Measurements from ENCODE around the gene FBXW5. TPM values are rescaled to one million over a fixed set of nuclear protein-coding genes. Genes with fewer than 3 reads are reported as not detected.

FBXW5 gene
- total and polyA plus RNA-seq, 8 donors, result 56.2 to 117 (median 64.1) TPM

DNA sequence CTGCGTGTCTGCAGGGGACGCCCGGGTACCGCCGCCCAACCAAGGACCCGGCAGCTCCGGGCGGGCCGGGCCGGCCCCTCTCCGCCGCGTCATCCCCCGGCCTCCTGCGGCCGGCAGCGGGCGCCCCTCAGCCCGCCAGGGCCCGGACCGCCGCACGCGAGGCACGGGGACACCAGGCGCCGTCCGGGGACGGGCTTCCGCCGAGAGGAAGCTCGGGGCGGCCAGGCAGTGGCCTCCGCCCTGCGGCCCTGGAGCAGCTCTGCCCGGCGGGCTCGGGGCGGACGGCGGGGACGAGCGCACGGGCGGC lies 373 bp downstream of the FBXW5 start:
- FAIRE-seq (no peak), DNase-seq (peak in 1 of 6 donors; percentile 87), ATAC-seq (peak; percentile 15 to 52 (median 28))
- Histone ChIP-seq H3K36me3 (peaks cover 7 to 31% (median 25%) of the 10 kb centered on the region in 3 donors), H3K27me3 (no peaks in the 10 kb centered on the region), H3K4me3 (peak overlapping the region; percentile 85 to 92 (median 88)), H3K27ac (peak overlapping the region; percentile 35 to 75 (median 69)), H3K9me3 (no peaks in the 10 kb centered on the region), H3K4me1 (peaks cover 0 to 8% (median 0%) of the 10 kb centered on the region in 3 donors)
- 0% methylated on average over 34 to 45 of the region's 45 CpGs for WGBS, 2 donors
- intact Hi-C loops (cut with DNase I), result loop anchor here in 1 of 3 donors (10.0 kb wide), 2 partner anchors 99 to 149 kb away; partner anchors contain the start of genes AJM1, CCDC183, PHPT1 and TMEM141
- TF ChIP-seq, protein P1, sequence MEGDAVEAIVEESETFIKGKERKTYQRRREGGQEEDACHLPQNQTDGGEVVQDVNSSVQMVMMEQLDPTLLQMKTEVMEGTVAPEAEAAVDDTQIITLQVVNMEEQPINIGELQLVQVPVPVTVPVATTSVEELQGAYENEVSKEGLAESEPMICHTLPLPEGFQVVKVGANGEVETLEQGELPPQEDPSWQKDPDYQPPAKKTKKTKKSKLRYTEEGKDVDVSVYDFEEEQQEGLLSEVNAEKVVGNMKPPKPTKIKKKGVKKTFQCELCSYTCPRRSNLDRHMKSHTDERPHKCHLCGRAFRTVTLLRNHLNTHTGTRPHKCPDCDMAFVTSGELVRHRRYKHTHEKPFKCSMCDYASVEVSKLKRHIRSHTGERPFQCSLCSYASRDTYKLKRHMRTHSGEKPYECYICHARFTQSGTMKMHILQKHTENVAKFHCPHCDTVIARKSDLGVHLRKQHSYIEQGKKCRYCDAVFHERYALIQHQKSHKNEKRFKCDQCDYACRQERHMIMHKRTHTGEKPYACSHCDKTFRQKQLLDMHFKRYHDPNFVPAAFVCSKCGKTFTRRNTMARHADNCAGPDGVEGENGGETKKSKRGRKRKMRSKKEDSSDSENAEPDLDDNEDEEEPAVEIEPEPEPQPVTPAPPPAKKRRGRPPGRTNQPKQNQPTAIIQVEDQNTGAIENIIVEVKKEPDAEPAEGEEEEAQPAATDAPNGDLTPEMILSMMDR (IDR thresholded peaks at IDR 0.05), result no peak

DNA sequence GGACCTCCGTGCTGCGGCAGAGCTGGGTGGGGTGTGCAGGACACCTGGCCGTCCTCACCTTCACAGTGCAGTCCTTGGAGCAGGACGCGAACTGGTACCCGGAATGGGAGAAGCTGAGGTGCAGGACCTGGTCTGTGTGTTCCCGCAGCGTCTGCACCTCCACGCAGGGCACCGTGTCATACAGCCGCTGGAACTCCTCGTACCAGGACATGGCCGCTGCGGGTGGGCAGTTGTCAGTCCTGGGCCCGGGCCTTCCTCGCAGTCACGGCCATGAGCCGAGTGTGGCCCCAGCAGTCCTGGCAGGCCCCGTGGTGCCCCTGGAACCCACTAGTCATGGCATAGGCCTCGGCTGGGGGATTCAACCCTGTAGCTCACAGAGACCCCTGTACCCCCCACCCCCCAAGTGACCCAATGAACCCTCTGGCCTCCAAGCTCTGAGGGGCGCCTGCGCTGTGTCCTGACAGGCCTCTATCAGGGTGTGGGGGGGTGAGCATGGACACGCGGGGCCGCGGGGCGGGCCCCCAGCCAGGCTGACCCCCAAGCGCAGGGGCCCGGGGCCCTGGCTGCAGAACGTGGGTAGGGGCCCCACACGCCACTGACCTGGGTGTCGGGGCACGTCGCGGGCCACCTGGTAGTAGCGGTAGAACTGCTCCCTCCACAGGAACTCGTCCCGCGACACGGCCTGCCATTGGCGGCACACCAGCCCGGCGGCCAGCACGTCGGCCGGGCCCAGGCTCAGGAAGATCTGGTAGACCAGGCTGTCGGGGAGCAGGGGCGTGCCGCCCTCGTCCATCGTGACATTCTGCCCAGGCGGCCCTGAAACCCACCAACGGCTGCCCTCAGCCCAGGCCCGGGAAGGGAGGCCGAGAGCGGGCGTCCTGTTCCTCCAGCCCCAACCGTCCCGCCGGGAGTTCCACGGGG lies 987 bp downstream of the FBXW5 start:
- no peak for FAIRE-seq
- H3K4me1 ChIP-seq, result peaks cover 0 to 3% (median 0%) of the 10 kb centered on the region in 3 donors
- TF ChIP-seq, protein P1 (IDR thresholded peaks at IDR 0.05), result no peak
- H3K4me3 ChIP-seq, result peak overlapping the region; percentile 85 to 92 (median 88)
- H3K27me3 ChIP-seq, result no peaks in the 10 kb centered on the region
- peaks cover 7 to 31% (median 25%) of the 10 kb centered on the region in 3 donors for H3K36me3 ChIP-seq
- H3K27ac ChIP-seq, result peak overlapping the region; percentile 35 to 75 (median 69)
- peak; percentile 44 to 92 (median 68) for DNase-seq
- intact Hi-C loops (cut with DNase I), result loop anchor here in 1 of 3 donors (10.0 kb wide), 2 partner anchors 99 to 149 kb away; partner anchors contain the start of genes AJM1, CCDC183, PHPT1 and TMEM141
- no peaks in the 10 kb centered on the region for H3K9me3 ChIP-seq
- WGBS, 2 donors, result 13 to 16% methylated on average over 49 to 61 of the region's 61 CpGs
- ATAC-seq, result peak; percentile 1 to 24 (median 5)

DNA sequence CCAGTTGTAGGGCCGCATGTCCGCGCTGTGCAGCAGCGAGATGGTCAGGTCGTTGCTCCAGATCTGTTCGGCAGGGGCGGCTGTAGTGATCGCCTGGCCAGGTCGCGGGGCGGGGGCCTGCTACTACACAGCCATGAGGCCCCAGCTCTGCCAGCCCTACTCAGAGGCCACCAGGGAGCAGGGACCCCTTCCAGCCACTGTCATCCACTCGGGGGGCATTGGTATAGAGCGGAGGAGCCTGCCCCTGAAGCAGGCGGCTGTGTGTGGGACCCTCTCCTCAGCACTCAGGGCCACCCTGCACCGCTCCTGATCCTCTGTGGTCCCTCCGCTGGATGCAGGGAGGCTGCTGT lies 1.7 kb downstream of the FBXW5 start:
- H3K9me3 ChIP-seq, result no peaks in the 10 kb centered on the region
- no peaks in the 10 kb centered on the region for H3K27me3 ChIP-seq
- no peak for FAIRE-seq
- intact Hi-C loops (cut with DNase I), result loop anchor here in 1 of 3 donors (10.0 kb wide), 2 partner anchors 98 to 148 kb away; partner anchors contain the start of genes AJM1, CCDC183, PHPT1 and TMEM141
- H3K4me3 ChIP-seq, result peak overlapping the region in 1 of 4 donors; percentile 87
- peaks cover 7 to 31% (median 25%) of the 10 kb centered on the region in 3 donors for H3K36me3 ChIP-seq
- TF ChIP-seq, protein P1 (IDR thresholded peaks at IDR 0.05), result no peak
- WGBS, 2 donors, result 90 to 93% methylated on average over 15 to 16 of the region's 16 CpGs
- no peaks in the 10 kb centered on the region for H3K4me1 ChIP-seq
- no peak for ATAC-seq
- DNase-seq, result peak in 3 of 6 donors; percentile 49 to 78 (median 57)
- no peak overlapping the region for H3K27ac ChIP-seq

DNA sequence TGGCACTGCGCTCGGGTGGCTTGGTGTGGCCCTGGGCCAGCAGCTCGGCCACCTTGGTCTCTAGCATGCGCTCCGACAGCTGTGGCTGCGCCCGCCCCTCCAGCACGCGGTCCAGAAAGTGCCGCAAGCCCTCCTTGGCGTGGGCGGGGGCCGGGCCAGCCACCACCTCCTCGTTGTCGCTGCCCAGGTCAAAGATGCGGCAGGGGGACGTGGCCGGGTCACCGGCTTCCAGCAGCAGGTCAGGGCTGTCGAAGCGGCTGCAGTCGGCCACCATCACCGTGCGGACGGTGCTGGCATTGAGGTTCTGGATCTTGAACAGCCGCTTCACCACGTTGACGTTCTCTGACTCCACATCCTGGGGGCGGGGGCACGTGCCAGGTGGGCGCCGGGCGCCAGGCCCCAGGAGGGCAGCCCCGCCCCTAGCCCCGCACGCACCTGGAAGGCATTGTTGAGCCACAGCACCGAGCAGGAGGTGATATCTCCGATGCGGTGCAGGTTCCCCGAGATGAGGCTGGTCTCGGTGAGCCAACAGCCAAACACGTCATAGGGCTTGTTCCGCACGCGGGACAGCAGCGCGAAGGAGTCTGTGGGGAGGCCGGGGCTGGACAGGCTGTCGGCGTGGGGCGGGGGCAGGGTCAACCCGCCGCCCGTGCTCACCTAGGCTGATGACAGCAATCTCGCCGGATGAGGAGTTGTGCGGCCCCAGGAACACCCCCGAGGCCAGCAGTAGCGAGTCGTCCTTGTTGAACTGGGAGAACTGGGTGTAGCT lies 2.2 kb downstream of the FBXW5 start:
- FAIRE-seq, result no peak
- H3K27ac ChIP-seq, result no peak overlapping the region
- H3K9me3 ChIP-seq, result no peaks in the 10 kb centered on the region
- peak overlapping the region in 1 of 4 donors; percentile 87 for H3K4me3 ChIP-seq
- H3K27me3 ChIP-seq, result no peaks in the 10 kb centered on the region
- 93 to 96% methylated on average over 60 of the region's 60 CpGs for WGBS, 2 donors
- DNase-seq, result peak in 4 of 6 donors; percentile 27 to 83 (median 48)
- peaks cover 7 to 31% (median 25%) of the 10 kb centered on the region in 3 donors for H3K36me3 ChIP-seq
- ATAC-seq, result no peak
- intact Hi-C loops (cut with DNase I), result loop anchor here in 1 of 3 donors (10.0 kb wide), 2 partner anchors 97 to 147 kb away; partner anchors contain the start of genes AJM1, CCDC183, PHPT1 and TMEM141
- TF ChIP-seq, protein P1 (IDR thresholded peaks at IDR 0.05), result no peak
- no peaks in the 10 kb centered on the region for H3K4me1 ChIP-seq
